Measurements from ENCODE around the gene SECTM1. TPM values are rescaled to one million over a fixed set of nuclear protein-coding genes. Genes with fewer than 3 reads are reported as not detected.

SECTM1 gene
- polyA plus RNA-seq, 2 of the 4 experiments (the other 2 are of a cell fraction) = 0.22 to 2.0 TPM

DNA sequence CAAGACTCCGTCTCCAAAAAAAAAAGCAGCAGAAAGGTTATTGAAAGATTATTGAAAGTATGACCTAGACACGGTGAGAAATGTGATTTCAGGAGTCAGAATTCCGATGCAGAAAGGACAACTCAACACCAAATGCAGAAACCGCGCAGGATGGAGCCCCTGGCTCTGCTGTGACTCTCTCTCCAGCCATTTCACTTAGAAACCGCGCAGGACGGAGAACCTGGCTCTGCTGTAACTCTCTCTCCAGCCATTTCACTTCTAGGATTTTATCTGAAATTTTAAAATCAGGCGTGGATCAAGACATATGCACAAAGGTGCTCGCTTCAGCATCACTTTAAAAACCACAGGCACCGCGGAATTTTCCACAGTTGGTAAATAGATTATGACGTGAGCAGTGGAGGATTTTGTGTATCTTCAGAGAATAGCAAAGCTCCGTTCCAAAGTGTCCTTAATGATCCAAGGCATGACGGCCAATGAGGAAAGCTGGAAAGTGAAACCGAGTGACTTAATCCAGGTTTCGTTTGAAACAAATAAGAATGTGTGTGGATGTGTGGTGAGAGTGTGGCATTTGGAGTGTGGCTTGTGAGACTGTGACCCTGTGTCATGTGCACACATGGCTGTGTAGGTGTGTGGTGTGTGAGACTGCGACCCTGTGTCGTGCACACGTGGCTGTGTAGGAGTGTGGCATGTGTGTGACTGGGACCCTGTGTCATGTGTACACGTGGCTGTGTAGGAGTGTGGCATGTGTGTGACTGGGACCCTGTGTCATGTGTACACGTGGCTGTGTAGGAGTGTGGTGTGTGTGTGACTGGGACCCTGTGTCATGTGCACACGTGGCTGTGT lies 47.5 kb upstream of the SECTM1 start:
- POLR2A ChIA-PET = no interaction called here

DNA sequence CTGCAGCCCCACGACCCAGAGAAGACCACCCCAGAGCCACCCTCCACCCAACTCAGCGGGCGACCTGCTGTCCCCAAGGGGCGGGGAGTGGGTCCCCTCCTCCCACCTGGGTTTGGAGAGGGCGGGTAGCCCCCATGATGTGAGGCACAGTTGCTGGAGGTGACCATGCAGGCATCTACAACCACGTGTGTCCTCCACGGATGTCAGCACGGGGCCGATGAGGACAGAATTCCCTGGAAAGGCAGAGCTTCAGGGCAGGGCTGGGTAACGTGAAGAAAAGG lies 45.1 kb upstream of the SECTM1 start:
- no peak for FAIRE-seq
- ChIA-PET POLR2A (no interaction called here), CTCF (interaction anchor here (1.2 to 1.6 kb wide), 4 partner anchors 12 to 173 kb away, joined by 4 to 10 read pairs (median 5); no protein-coding TSS in a partner anchor)
- Histone ChIP-seq H3K4me3 (no peak overlapping the region), H3K9me3 (no peaks in the 10 kb centered on the region), H3K4me1 (peaks cover 5% of the 10 kb centered on the region; the same call in 1 of the 3 replicates), H3K27ac (no peak overlapping the region), H3K4me2 (no peak overlapping the region)
- DNase-seq (ENCODE audit: low read depth in 1 of 2, low spot score in 1 of 2) = no peak
- no peak for TF ChIP-seq ZFP36 (IDR thresholded peaks at IDR 0.05; ENCODE audit: borderline replicate concordance, partially characterized antibody)
- TF ChIP-seq, protein P1, sequence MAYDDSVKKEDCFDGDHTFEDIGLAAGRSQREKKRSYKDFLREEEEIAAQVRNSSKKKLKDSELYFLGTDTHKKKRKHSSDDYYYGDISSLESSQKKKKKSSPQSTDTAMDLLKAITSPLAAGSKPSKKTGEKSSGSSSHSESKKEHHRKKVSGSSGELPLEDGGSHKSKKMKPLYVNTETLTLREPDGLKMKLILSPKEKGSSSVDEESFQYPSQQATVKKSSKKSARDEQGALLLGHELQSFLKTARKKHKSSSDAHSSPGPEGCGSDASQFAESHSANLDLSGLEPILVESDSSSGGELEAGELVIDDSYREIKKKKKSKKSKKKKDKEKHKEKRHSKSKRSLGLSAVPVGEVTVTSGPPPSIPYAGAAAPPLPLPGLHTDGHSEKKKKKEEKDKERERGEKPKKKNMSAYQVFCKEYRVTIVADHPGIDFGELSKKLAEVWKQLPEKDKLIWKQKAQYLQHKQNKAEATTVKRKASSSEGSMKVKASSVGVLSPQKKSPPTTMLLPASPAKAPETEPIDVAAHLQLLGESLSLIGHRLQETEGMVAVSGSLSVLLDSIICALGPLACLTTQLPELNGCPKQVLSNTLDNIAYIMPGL (CRISPR knock-in tag; IDR thresholded peaks at IDR 0.05; ENCODE audit: borderline replicate concordance) = no peak
- TF ChIP-seq, protein P2, sequence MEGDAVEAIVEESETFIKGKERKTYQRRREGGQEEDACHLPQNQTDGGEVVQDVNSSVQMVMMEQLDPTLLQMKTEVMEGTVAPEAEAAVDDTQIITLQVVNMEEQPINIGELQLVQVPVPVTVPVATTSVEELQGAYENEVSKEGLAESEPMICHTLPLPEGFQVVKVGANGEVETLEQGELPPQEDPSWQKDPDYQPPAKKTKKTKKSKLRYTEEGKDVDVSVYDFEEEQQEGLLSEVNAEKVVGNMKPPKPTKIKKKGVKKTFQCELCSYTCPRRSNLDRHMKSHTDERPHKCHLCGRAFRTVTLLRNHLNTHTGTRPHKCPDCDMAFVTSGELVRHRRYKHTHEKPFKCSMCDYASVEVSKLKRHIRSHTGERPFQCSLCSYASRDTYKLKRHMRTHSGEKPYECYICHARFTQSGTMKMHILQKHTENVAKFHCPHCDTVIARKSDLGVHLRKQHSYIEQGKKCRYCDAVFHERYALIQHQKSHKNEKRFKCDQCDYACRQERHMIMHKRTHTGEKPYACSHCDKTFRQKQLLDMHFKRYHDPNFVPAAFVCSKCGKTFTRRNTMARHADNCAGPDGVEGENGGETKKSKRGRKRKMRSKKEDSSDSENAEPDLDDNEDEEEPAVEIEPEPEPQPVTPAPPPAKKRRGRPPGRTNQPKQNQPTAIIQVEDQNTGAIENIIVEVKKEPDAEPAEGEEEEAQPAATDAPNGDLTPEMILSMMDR (IDR thresholded peaks at IDR 0.05) = no peak
- TF ChIP-seq TP53 (CRISPR knock-in tag; IDR thresholded peaks at IDR 0.05) = no peak
- TF ChIP-seq BHLHE40 (IDR thresholded peaks at IDR 0.05; ENCODE audit: low read depth, low read length) = no peak
- TF ChIP-seq, protein P3, sequence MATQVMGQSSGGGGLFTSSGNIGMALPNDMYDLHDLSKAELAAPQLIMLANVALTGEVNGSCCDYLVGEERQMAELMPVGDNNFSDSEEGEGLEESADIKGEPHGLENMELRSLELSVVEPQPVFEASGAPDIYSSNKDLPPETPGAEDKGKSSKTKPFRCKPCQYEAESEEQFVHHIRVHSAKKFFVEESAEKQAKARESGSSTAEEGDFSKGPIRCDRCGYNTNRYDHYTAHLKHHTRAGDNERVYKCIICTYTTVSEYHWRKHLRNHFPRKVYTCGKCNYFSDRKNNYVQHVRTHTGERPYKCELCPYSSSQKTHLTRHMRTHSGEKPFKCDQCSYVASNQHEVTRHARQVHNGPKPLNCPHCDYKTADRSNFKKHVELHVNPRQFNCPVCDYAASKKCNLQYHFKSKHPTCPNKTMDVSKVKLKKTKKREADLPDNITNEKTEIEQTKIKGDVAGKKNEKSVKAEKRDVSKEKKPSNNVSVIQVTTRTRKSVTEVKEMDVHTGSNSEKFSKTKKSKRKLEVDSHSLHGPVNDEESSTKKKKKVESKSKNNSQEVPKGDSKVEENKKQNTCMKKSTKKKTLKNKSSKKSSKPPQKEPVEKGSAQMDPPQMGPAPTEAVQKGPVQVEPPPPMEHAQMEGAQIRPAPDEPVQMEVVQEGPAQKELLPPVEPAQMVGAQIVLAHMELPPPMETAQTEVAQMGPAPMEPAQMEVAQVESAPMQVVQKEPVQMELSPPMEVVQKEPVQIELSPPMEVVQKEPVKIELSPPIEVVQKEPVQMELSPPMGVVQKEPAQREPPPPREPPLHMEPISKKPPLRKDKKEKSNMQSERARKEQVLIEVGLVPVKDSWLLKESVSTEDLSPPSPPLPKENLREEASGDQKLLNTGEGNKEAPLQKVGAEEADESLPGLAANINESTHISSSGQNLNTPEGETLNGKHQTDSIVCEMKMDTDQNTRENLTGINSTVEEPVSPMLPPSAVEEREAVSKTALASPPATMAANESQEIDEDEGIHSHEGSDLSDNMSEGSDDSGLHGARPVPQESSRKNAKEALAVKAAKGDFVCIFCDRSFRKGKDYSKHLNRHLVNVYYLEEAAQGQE (IDR thresholded peaks at IDR 0.05) = no peak
- ATAC-seq = no peak
- 29% methylated on average over 10 of the region's 10 CpGs for WGBS (ENCODE audit: missing lambda C conversion rate)

More for the DNA sequence above, 47.5 kb upstream of the SECTM1 start:
- TF ChIP-seq TP53 (CRISPR knock-in tag; IDR thresholded peaks at IDR 0.05) = no peak
- TF ChIP-seq, protein P4, sequence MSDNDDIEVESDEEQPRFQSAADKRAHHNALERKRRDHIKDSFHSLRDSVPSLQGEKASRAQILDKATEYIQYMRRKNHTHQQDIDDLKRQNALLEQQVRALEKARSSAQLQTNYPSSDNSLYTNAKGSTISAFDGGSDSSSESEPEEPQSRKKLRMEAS (IDR thresholded peaks at IDR 0.05) = 0 out of 2 replicates have a peak, but pooled peaks have one; percentile 21
- FAIRE-seq (peak; percentile 77), ATAC-seq (no peak), DNase-seq (ENCODE audit: low read depth in 1 of 2, low spot score in 1 of 2) (no peak)
- WGBS (ENCODE audit: missing lambda C conversion rate) = 40% methylated on average over 23 of the region's 23 CpGs
- peak overlapping the region in 1 of 2 experiments; percentile 3; a peak in 1 of 6 replicates for H3K27ac ChIP-seq
- no peak overlapping the region for H3K4me3 ChIP-seq
- H3K4me2 ChIP-seq = peak overlapping the region; percentile 63
- peaks cover 24% of the 10 kb centered on the region for H3K4me1 ChIP-seq
- CTCF ChIA-PET = interaction anchor here (1.1 to 1.9 kb wide), 4 partner anchors 8 to 30 kb away, joined by 3 to 6 read pairs (median 6); no protein-coding TSS in a partner anchor
- H3K9me3 ChIP-seq = no peaks in the 10 kb centered on the region

DNA sequence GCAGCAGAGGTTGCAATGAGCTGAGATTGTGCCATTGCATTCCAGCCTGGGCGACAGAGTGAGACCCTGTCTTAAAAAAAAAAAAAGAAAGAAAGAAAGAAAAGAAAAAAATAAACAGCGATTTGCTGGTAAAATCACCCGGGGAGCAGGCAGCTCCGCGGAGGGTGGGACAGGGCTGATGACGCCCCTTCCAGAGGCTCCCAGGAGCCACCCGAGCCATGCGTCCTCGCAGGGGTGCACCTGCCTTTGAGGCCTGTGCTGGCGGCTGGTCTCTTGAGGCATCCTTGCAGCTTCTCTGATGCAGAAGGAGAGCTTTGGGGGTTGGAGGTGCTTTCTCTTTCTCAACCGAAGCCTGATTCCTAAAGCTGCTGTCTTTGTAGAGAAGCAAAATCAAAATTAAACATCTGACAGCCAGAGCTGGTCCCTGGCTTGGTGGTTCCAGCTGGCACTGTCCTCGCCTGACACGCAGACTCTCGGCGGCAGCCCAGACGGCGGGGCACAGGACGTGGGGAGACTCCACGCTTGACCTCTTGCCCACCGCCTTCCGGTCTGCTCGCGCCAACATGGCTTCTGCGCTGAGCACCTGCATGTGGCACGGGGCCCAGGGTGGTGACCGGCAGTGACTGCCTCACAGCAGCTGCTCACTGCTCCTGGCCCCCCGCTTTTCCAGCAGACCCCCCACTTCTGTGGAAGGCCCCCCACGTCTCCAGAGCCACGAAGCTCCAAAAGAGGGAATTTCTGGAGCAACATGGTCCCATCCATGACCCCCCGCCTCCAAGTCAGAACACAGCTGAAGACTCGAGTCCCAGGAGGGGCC lies 44.6 kb upstream of the SECTM1 start:
- ATAC-seq (no peak), FAIRE-seq (no peak), DNase-seq (ENCODE audit: low read depth in 1 of 2, low spot score in 1 of 2) (no peak)
- Histone ChIP-seq H3K9me3 (no peaks in the 10 kb centered on the region), H3K4me3 (no peak overlapping the region), H3K4me2 (no peak overlapping the region), H3K4me1 (peaks cover 5% of the 10 kb centered on the region; the same call in 1 of the 3 replicates), H3K27ac (no peak overlapping the region)
- POLR2A ChIA-PET = no interaction called here
- WGBS (ENCODE audit: missing lambda C conversion rate) = 87% methylated on average over 26 of the region's 31 CpGs
- CTCF ChIA-PET = interaction anchor here (0.6 to 1.6 kb wide), 6 partner anchors 11 to 348 kb away, joined by 3 to 10 read pairs (median 4); no protein-coding TSS in a partner anchor
- TF ChIP-seq ZC3H11A (IDR thresholded peaks at IDR 0.05) (no peak), ZFP36 (IDR thresholded peaks at IDR 0.05; ENCODE audit: borderline replicate concordance, partially characterized antibody) (no peak), CBX2 (IDR thresholded peaks at IDR 0.05; ENCODE audit: borderline replicate concordance, low read depth) (no peak), GATA3 (IDR thresholded peaks at IDR 0.05; ENCODE audit: borderline replicate concordance) (no peak), FOSB (CRISPR knock-in tag; IDR thresholded peaks at IDR 0.05) (no peak), JUN (IDR thresholded peaks at IDR 0.05) (no peak), EHF (CRISPR knock-in tag; IDR thresholded peaks at IDR 0.05) (no peak), SREBF2 (IDR thresholded peaks at IDR 0.05) (no peak), ESRRA (IDR thresholded peaks at IDR 0.05; ENCODE audit: borderline replicate concordance, low read length) (no peak), RAD21 (conservative IDR thresholded peaks at IDR 0.05 in 1 of 2, IDR thresholded peaks at IDR 0.05 in 1 of 2) (no peak), CEBPB (IDR thresholded peaks at IDR 0.05) (no peak), NFE2L2 (conservative IDR thresholded peaks at IDR 0.05; ENCODE audit: low read length) (no peak)
- TF ChIP-seq, protein P4 (IDR thresholded peaks at IDR 0.05) = no peak
- TF ChIP-seq, protein P2 (IDR thresholded peaks at IDR 0.05) = no peak
